GM12891 (cell line): ENCODE measurements around the gene TRIM60.
"Not testable (repeated sequence)": the region's sequence is repeated elsewhere in the genome, so short reads cannot be mapped to it uniquely, and the experiment has no call there.

Source experiments
- POLR2A ChIP-seq: IDR thresholded peaks from 2 replicates; pipeline ENCODE4 v1.6.1; 2011; ENCODE audit warnings: low read depth, low read length, control low read depth
- POLR2AphosphoS5 ChIP-seq: IDR thresholded peaks from 2 replicates; pipeline ENCODE4 v1.6.1; 2011; ENCODE audit warnings: low read depth, low read length, control low read depth
- POU2F2 ChIP-seq: IDR thresholded peaks from 2 replicates; pipeline ENCODE4 v1.6.1; 2011; ENCODE audit warnings: low read depth, mild to moderate bottlenecking, control low read depth, low read length, moderate library complexity
- SPI1 ChIP-seq: IDR thresholded peaks from 2 replicates; pipeline ENCODE4 v1.6.1; 2011; ENCODE audit warnings: low read depth, low read length, control low read depth
- TAF1 ChIP-seq: IDR thresholded peaks from 2 replicates; pipeline ENCODE4 v1.6.1; 2011; ENCODE audit warnings: low read depth, low read length, control low read depth

- TF ChIP-seq POLR2A, POLR2AphosphoS5, TAF1, POU2F2, SPI1: not testable (repeated sequence)
These were observed 35.7 kb upstream of the TRIM60 start for GRCh38 chr4:164996123-164996522.
